GM23338 (cell line): ENCODE results near the gene YBX2. TPM values are rescaled to one million over a fixed set of nuclear protein-coding genes. Genes with fewer than 3 reads are reported as not detected.

Experiments
- ATAC-seq: fragments of 200-7000 bp; cut with Tn5 transposase; 3 replicates; pipeline ENCODE4 v1.9.1; 2020
- DNase-seq: peaks from one replicate; pipeline ENCODE4 v3.0.0-alpha.2; 2015; ENCODE audit warnings: low spot score
- H2AFZ ChIP-seq: fragments of 200-600 bp; sonication (generic); 2 replicates; pipeline ENCODE4 v1.8.0; 2016; ENCODE audit warnings: antibody characterized with exemption, mild to moderate bottlenecking, moderate library complexity
- H3F3A ChIP-seq: fragments of 200-600 bp; sonication (generic); replicated peaks from 2 replicates; pipeline ENCODE4 v1.8.0; 2017; ENCODE audit warnings: antibody characterized with exemption, mixed run types, low read depth
- H3K27ac ChIP-seq: fragments of 200-600 bp; sonication (generic); 2 replicates; pipeline ENCODE4 v1.6.1; 2016; ENCODE audit warnings: low read depth
- H3K27me3 ChIP-seq: fragments of 200-600 bp; sonication (generic); 2 replicates; pipeline ENCODE4 v1.8.0; 2016; ENCODE audit warnings: mild to moderate bottlenecking, mixed run types, moderate library complexity; ENCODE audit not compliant: insufficient read depth
- H3K36me3 ChIP-seq: fragments of 200-600 bp; sonication (generic); 2 replicates; pipeline ENCODE4 v1.8.0; 2016; ENCODE audit warnings: mild to moderate bottlenecking; ENCODE audit not compliant: insufficient read depth
- H3K4me1 ChIP-seq: fragments of 200-600 bp; sonication (generic); 2 replicates; pipeline ENCODE4 v1.8.0; 2016; ENCODE audit warnings: mild to moderate bottlenecking, moderate library complexity; ENCODE audit not compliant: insufficient read depth
- H3K4me2 ChIP-seq: fragments of 200-600 bp; sonication (generic); 2 replicates; pipeline ENCODE4 v1.7.1; 2017; ENCODE audit warnings: mixed run types
- H3K4me3 ChIP-seq: fragments of 200-600 bp; sonication (generic); 2 replicates; pipeline ENCODE4 v1.6.1; 2016; ENCODE audit warnings: mixed run types
- H3K79me2 ChIP-seq: fragments of 200-600 bp; sonication (generic); replicated peaks from 2 replicates; pipeline ENCODE4 v1.8.0; 2017; ENCODE audit warnings: mild to moderate bottlenecking; ENCODE audit not compliant: insufficient read depth
- H3K9me2 ChIP-seq: fragments of 200-600 bp; sonication (generic); 2 replicates; pipeline ENCODE4 v1.8.0; 2017; ENCODE audit not compliant: insufficient read depth
- H4K20me1 ChIP-seq: fragments of 200-600 bp; sonication (generic); replicated peaks from 2 replicates; pipeline ENCODE4 v1.8.0; 2017; ENCODE audit warnings: mild to moderate bottlenecking; ENCODE audit not compliant: insufficient read depth
- H3K27ac Mint-ChIP-seq: 2 replicates; pipeline ENCODE4 v1.8.0; 2020; ENCODE audit warnings: inconsistent platforms, mild to moderate bottlenecking, moderate library complexity, mixed read lengths
- H3K27me3 Mint-ChIP-seq: 3 replicates; pipeline ENCODE4 v1.8.0; 2022; ENCODE audit warnings: low read depth, mild to moderate bottlenecking, moderate library complexity, mixed read lengths, inconsistent platforms; ENCODE audit not compliant: insufficient read depth, poor library complexity
- H3K36me3 Mint-ChIP-seq: 3 replicates; pipeline ENCODE4 v1.8.0; 2021; ENCODE audit warnings: low read depth, mild to moderate bottlenecking, inconsistent platforms, moderate library complexity, mixed read lengths
- H3K4me1 Mint-ChIP-seq: 3 replicates; pipeline ENCODE4 v1.8.0; 2020; ENCODE audit warnings: mild to moderate bottlenecking, inconsistent platforms, mixed read lengths
- H3K4me3 Mint-ChIP-seq: 3 replicates; pipeline ENCODE4 v1.8.0; 2021; ENCODE audit warnings: moderate library complexity, mild to moderate bottlenecking, inconsistent platforms, mixed read lengths
- H3K9me3 Mint-ChIP-seq: 3 replicates; pipeline ENCODE4 v1.8.0; 2020; ENCODE audit warnings: moderate library complexity, mild to moderate bottlenecking, inconsistent platforms, mixed read lengths
- CREB1 ChIP-seq: fragments of 250-450 bp; sonication (Bioruptor Pico); IDR thresholded peaks from 2 replicates; pipeline ENCODE4 v1.5.0; 2020; ENCODE audit warnings: low read depth, mild to moderate bottlenecking, moderate library complexity
- ETS1 ChIP-seq: IDR thresholded peaks from 2 replicates; pipeline ENCODE4 v1.6.1; 2016; ENCODE audit warnings: antibody characterized with exemption
- EZH2 ChIP-seq: fragments of 200-600 bp; sonication (generic); IDR thresholded peaks from one replicate; pipeline ENCODE4 v1.8.0; 2017; ENCODE audit warnings: antibody characterized with exemption, mild to moderate bottlenecking, low read depth; ENCODE audit not compliant: unreplicated experiment
- EZH2phosphoT487 ChIP-seq: fragments of 200-600 bp; sonication (generic); IDR thresholded peaks from one replicate; pipeline ENCODE4 v1.8.1; 2018; ENCODE audit warnings: antibody characterized with exemption; ENCODE audit not compliant: unreplicated experiment
- JUNB ChIP-seq: IDR thresholded peaks from one replicate; pipeline ENCODE4 v1.6.1; 2016; ENCODE audit warnings: antibody characterized with exemption; ENCODE audit not compliant: unreplicated experiment
- NANOG ChIP-seq: IDR thresholded peaks from 2 replicates; pipeline ENCODE4 v1.6.1; 2016; ENCODE audit warnings: antibody characterized with exemption, borderline replicate concordance
- POLR2AphosphoS5 ChIP-seq: IDR thresholded peaks from 2 replicates; pipeline ENCODE4 v1.6.1; 2016; ENCODE audit warnings: antibody characterized with exemption, low read depth
- ZNF114 ChIP-seq: fragments of 250-450 bp; sonication (Bioruptor Pico); IDR thresholded peaks from 2 replicates; pipeline ENCODE4 v1.5.0; 2020; ENCODE audit warnings: mild to moderate bottlenecking, moderate library complexity
- ZNF331 ChIP-seq: fragments of 250-450 bp; sonication (Bioruptor Pico); IDR thresholded peaks from 2 replicates; pipeline ENCODE4 v1.5.0; 2020; ENCODE audit warnings: low read depth, mild to moderate bottlenecking, moderate library complexity
- ZNF462 ChIP-seq: fragments of 250-450 bp; sonication (Bioruptor Pico); IDR thresholded peaks from 2 replicates; pipeline ENCODE4 v1.5.0; 2020; ENCODE audit warnings: mild to moderate bottlenecking, moderate library complexity
- polyA plus RNA-seq: library from polyadenylated mRNA; unstranded; fragments of >200 nt; fragmentation: Nextera tagmentation; extraction: Ambion mirVana; gene quantifications from 2 replicates; pipeline ENCODE4 v1.2.1, GENCODE V29; 2016
- total RNA-seq: library from RNA; depleted of rRNA; stranded (reverse); fragments of >200 nt; shearing (Covaris generic); gene quantifications from 2 replicates; pipeline ENCODE4 v1.2.3, GENCODE V29; 2014
- TF ChIP-seq, protein P1 (sequence below): IDR thresholded peaks from one replicate; pipeline ENCODE4 v1.6.1; 2018; ENCODE audit warnings: antibody characterized with exemption; ENCODE audit not compliant: unreplicated experiment

Gene YBX2
- total and polyA plus RNA-seq, 2 experiments from 2014 or later = 22.5 to 36.5 TPM

GRCh38 chr17:7325031-7325528 lies 30.6 kb upstream of the YBX2 start:
- H3K27ac ChIP-seq = no peak overlapping the region
- H3K4me1 Mint-ChIP-seq = peaks cover 10% of the 10 kb centered on the region
- H3K36me3 Mint-ChIP-seq = peaks cover 60% of the 10 kb centered on the region
- peaks cover 24% of the 10 kb centered on the region for H3K36me3 ChIP-seq
- peaks cover 6% of the 10 kb centered on the region for H3K27me3 Mint-ChIP-seq
- no peak overlapping the region for H3K4me3 Mint-ChIP-seq
- no peak overlapping the region for H3K4me3 ChIP-seq
- H3K9me2 ChIP-seq = no peaks in the 10 kb centered on the region
- no peak overlapping the region for H3K4me2 ChIP-seq
- TF ChIP-seq JUNB = no peak
- TF ChIP-seq NANOG = no peak
- TF ChIP-seq ZNF462 = no peak
- TF ChIP-seq EZH2 = no peak
- TF ChIP-seq EZH2phosphoT487 = no peak
- no peak for TF ChIP-seq ZNF114 (CRISPR knock-in tag)
- TF ChIP-seq, protein P1, sequence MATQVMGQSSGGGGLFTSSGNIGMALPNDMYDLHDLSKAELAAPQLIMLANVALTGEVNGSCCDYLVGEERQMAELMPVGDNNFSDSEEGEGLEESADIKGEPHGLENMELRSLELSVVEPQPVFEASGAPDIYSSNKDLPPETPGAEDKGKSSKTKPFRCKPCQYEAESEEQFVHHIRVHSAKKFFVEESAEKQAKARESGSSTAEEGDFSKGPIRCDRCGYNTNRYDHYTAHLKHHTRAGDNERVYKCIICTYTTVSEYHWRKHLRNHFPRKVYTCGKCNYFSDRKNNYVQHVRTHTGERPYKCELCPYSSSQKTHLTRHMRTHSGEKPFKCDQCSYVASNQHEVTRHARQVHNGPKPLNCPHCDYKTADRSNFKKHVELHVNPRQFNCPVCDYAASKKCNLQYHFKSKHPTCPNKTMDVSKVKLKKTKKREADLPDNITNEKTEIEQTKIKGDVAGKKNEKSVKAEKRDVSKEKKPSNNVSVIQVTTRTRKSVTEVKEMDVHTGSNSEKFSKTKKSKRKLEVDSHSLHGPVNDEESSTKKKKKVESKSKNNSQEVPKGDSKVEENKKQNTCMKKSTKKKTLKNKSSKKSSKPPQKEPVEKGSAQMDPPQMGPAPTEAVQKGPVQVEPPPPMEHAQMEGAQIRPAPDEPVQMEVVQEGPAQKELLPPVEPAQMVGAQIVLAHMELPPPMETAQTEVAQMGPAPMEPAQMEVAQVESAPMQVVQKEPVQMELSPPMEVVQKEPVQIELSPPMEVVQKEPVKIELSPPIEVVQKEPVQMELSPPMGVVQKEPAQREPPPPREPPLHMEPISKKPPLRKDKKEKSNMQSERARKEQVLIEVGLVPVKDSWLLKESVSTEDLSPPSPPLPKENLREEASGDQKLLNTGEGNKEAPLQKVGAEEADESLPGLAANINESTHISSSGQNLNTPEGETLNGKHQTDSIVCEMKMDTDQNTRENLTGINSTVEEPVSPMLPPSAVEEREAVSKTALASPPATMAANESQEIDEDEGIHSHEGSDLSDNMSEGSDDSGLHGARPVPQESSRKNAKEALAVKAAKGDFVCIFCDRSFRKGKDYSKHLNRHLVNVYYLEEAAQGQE = no peak
- TF ChIP-seq ETS1 = no peak
- TF ChIP-seq ZNF331 (CRISPR knock-in tag) = no peak
- no peak for TF ChIP-seq CREB1 (CRISPR knock-in tag)
- TF ChIP-seq POLR2AphosphoS5 = no peak
- no peak for DNase-seq
- H2AFZ ChIP-seq = no peak overlapping the region
- H3F3A ChIP-seq = peaks cover 15% of the 10 kb centered on the region; the same call in 1 of the 2 replicates
- no peak for ATAC-seq
- H3K79me2 ChIP-seq = peaks cover 14% of the 10 kb centered on the region
- H4K20me1 ChIP-seq = no peaks in the 10 kb centered on the region
- no peak overlapping the region for H3K27ac Mint-ChIP-seq
- H3K9me3 Mint-ChIP-seq = no peaks in the 10 kb centered on the region
- peaks cover 5% of the 10 kb centered on the region; the same call in 1 of the 2 replicates for H3K4me1 ChIP-seq
- no peaks in the 10 kb centered on the region for H3K27me3 ChIP-seq
